HG03378 (cell line): ENCODE data around the gene DMD.
"Not testable (repeated sequence)": the region's sequence is repeated elsewhere in the genome, so short reads cannot be mapped to it uniquely, and the experiment has no call there.

Experiments
- ATAC-seq: cut with Tn5 transposase; IDR thresholded peaks from one replicate; pipeline ENCODE4 v1.9.1; 2021; ENCODE audit warnings: mild to moderate bottlenecking, moderate library complexity; ENCODE audit not compliant: unreplicated experiment

The DMD gene

DNA sequence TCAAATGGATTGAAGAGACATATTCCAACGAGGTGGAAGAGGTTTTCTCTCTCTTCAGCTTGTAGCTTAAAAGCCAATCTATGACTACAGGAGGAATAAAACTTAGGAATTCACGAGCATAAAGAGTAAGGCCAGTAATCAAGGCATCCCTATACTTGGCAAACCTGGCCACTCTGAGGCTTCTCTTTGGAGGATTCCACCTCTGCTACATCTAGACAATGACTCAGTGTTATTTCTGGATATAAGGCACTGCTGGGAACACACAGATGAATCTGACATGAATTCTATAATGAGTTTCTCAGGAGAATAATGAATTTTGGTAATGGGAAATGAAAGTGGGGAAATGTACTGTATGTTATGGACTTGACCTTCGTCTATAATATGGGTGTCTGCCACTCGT is 1123.7 kb downstream of the DMD start:
- ATAC-seq: no peak

GRCh38 chrX:32084757-32085156 is 1126.6 kb downstream of the DMD start:
- no peak for ATAC-seq

DNA sequence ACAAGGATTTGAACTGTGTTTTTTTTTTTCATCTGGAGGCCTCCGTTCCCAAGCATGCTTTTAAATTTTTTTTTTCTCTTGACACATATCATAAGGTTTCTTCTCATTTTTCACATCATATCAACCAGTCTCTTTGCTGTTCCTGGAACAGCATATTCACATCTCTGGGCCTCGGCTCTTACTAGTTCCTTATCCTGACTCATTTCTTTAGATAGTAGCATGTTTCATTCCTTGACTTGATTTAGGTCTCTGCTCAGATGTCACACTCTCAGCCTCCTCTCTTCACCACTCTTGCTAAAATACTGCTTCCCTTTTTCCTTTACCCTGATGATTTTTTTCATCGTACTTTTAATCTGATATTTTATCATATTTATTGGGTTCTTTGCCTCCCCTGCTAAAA is 1163.1 kb downstream of the DMD start:
- no peak for ATAC-seq

- ATAC-seq: no peak
Measured at GRCh38 chrX:32045149-32045548, 1166.2 kb downstream of the DMD start.

DNA sequence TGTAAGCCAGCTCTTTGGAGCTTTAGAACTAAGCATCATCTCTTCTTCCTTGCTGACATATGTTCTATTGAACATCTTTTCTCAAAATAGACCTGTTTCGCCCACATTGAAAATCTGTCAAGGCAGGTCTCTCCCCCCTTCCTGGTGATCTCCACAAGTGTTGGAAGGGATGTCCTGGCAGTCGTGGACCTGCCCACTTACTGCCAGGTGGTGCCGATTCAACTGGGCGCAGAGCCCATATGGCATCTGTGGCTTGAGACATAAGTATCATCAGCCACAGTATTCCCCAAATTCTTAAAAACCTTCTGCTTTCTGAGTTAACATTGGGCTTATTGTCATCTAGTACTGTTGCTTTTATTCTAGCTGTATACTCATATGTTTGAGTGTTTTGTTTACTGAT is 1170.2 kb downstream of the DMD start:
- no peak for ATAC-seq

DNA sequence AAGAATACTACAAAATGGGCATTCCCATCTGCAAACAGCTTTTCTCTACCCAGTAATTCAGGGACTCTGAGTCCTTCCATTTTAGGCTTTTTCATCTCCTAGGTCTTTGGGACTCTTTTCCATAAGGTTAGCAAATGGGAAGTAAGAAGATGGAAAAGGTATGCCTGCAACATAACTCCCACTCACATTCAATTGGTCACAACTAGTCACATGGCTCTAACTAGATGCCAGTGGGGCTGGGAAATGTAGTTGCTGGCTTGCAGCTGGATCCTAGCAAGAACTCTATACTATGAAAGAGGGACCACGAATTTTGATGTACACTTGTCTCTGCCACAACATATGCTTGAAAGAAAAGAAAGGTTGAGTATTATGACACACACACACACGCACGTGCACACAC is 1184.6 kb downstream of the DMD start:
- no peak for ATAC-seq

GRCh38 chrX:32024072-32024471 is 1187.3 kb downstream of the DMD start:
- ATAC-seq: no peak

DNA sequence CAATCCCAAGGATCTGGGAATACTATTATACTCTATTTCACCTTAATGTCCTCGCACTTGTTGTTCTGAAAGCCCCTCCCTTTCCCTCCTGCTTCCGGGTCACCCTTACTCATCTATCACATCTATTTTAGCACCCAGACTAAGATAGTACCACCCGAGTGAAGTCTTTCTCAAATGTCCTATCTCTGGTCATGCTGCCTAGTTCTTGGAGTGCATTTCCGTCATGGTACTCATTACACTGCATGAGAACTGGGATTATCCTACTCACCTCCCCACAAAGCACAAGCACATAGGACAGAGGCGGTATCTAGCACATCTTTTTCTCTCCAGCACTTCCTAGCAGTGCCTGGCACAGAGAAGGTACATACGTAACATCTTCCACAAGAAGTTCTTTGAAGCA is 1195.2 kb downstream of the DMD start:
- no peak for ATAC-seq

GRCh38 chrX:32010948-32011347 is 1200.4 kb downstream of the DMD start:
- ATAC-seq: no peak

GRCh38 chrX:32010212-32010611 is 1201.1 kb downstream of the DMD start:
- no peak for ATAC-seq

DNA sequence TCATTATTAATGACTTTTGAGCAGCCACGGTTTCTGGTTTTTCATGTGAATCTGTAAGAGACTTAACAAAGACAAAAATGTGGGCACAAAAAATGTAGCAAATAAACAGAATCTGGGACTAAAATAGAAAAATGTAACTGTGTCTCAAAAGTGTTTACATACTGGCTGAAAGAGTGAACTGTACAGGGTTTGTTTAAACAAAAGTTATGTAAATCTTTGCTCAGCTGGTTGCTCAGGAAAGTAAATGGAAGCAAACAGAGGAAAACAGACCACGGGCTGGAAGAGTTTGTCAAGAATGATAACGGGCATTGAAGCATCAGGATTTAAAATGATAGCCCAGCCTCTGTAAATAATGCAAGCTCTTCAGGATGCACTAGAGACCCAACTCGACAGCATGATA is 1217.7 kb downstream of the DMD start:
- ATAC-seq: no peak

DNA sequence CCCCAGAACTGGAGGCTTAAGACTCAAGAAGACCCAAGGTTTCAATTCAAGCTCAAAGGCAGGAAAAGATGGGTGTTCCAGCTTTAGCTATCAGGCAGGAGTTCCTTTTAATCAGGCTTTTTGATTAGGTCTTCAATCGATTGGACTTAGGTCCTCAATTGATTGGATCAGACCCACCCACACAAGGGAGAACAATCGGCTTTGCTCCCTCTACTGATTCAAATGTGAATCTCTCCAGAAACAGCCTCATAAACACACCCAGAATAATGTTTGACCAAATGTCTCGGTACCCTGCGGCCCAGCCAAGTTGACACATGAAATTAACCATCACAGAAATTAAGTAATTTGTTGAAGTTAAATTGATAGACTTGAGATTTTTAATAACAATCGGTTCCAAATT is 1222.4 kb downstream of the DMD start:
- ATAC-seq: no peak

DNA sequence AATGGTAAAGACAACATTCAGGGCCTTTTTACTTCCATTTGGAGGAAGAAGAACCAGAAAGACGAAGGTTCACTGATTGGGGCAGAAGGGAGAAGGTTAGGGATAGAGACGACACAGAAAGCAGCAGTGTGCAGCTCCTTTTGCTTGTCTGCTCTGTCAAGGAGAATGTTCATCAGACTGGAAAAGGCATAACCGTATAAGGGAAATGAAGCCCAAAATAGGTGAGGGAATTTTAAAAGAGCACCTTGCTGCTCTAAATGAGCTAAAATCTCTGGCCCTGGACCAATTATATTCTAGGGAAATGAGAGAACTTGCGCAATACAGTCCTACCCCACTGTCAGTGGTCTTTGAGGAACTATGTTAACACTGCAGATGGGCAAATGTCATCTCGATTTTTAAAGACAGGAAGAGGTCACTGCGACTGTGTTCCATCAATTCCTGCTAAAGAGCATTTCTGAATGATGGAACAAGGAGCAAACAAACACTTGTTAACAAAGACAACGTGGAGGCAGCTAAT is 1229.7 kb downstream of the DMD start:
- no peak for ATAC-seq

- ATAC-seq: no peak
Measured at GRCh38 chrX:31969714-31970113, 1241.6 kb downstream of the DMD start.

GRCh38 chrX:31962256-31962655 is 1249.1 kb downstream of the DMD start:
- no peak for ATAC-seq

DNA sequence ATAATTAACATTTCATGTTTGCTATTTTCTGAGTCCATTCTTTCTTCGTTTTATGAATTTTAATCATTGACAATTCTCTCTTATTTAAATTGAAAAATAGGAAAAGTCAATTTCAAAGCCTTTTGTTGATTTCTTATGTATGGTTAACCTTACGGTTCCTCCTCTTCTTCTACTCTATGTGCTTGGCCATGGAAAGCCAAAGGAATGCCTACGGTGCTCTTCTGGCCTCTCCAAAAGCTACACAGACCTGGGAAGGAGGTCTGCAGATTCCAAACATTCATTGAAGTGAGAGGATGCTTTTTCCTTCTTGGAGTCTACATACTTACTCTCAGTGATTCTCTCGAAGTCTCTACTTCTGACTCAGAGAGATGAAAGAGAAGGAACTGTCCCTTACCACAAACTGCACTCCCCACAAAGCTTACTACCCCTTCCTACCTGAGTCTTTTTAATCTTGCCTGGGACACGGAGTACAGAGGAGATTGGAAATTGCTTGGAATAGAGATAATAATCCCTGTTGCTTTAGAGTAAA is 1276.4 kb downstream of the DMD start:
- ATAC-seq: no peak

GRCh38 chrX:31934015-31934414 is 1277.3 kb downstream of the DMD start:
- no peak for ATAC-seq

DNA sequence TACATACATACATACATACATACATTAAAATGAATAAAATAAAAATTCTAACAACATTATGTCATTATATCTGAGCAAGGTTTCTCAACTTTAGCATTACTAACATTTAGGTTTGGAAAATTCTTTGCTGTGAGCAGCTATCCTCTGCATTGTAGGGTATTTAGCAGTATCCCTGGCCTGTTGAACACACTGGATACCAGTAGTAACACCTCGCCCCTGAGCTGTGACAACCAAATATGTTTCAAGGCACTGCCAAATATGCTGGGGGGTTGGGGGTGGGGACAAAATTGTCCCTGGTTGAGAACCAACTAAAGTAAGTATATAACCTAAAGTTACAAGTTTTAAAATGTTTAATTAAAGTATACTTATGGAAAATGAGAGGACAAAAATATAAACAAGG is 1278.6 kb downstream of the DMD start:
- no peak for ATAC-seq

GRCh38 chrX:31932320-31932719 is 1279.0 kb downstream of the DMD start:
- ATAC-seq: not testable (repeated sequence)

- ATAC-seq: no peak
Measured at GRCh38 chrX:31931225-31931624, 1280.1 kb downstream of the DMD start.

DNA sequence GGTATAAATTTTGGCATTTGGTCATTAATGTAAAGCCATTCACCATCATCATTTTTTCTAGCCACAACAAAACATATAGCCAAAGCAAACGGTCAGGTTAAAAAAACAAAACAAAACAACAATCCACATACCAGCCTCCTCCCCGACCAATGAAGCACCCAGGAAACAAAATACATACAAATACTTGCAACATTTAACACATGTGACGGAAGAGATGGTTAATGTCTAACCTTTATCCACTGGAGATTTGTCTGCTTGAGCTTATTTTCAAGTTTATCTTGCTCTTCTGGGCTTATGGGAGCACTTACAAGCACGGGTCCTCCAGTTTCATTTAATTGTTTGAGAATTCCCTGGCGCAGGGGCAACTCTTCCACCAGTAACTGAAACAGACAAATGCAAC is 1282.0 kb downstream of the DMD start:
- no peak for ATAC-seq

- no peak for ATAC-seq
Measured at GRCh38 chrX:31921236-31921635, 1290.1 kb downstream of the DMD start.

DNA sequence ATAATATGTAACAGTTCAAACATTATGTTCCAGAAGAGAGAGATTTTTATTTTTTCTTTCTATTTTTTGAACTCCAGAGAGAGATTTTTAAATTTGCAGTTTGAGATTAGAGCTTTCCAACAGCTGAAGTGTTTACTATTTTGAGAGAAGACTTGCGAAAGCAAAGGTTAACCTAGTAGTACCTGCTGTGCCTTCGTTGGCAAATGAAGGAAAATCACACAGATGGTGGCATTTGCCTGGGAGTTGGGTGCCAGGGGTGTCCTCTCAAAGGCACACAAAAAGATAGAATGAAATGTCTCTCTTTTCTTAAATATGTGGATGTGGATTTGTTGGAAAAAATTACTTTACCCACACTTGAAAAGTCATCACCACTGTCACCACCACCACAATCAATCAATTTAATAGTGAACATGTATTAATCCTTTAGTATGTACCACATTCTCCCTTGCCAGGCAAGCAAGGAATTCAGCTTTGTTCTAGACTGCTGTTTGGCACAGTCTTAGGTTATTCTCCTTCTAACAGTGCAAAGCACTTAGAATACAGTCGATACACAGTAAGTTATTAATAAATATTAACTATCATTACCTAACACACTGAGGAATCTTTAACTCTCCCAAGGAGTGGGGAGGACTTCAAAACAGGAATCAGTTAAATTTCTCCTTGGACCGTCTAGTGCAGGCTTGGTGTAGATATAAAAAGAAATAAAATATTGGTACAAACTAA is 1301.3 kb downstream of the DMD start:
- ATAC-seq: no peak
